HG02623 (cell line): ENCODE measurements around the gene ADRB1.
A peak's percentile ranks its signal among the peaks of the same experiment; 100 is the strongest.

Source experiments
- ATAC-seq: cut with Tn5 transposase; IDR thresholded peaks from one replicate; pipeline ENCODE4 v1.9.1; 2021; ENCODE audit warnings: moderate library complexity; ENCODE audit not compliant: unreplicated experiment

ADRB1 gene

DNA sequence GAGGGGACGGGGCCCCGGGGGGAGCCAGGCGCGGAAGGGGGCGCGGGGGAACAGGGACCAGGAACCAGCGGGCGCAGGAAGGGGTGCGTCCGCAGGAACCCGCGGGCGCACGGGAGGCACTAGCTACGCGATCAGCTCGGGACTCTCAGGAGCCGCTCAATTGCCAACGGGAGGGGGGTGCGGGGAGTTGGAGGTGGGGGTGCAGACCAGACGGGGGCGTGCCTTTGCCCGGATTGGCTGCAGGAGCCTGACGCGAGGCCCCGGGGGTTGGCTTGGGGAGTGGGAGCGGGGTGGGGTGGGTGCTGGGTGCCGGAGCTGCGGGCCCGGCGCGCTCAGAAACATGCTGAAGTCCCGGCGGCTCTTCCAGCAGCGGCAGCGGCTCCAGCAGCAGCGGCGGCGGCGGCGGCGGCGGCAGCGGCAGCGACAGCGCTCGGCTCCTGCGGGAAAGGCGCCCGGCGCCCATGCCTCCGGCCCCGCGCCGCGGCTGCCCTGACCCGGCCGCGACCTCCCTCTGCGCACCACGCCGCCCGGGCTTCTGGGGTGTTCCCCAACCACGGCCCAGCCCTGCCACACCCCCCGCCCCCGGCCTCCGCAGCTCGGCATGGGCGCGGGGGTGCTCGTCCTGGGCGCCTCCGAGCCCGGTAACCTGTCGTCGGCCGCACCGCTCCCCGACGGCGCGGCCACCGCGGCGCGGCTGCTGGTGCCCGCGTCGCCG, at the start of gene ADRB1:
Gene ADRB1, plus strand, starts transcription at position 335 of the 715 bp plus-strand sequence. Its CDS starts 267 bp downstream, at position 602.
- ATAC-seq = no peak

DNA sequence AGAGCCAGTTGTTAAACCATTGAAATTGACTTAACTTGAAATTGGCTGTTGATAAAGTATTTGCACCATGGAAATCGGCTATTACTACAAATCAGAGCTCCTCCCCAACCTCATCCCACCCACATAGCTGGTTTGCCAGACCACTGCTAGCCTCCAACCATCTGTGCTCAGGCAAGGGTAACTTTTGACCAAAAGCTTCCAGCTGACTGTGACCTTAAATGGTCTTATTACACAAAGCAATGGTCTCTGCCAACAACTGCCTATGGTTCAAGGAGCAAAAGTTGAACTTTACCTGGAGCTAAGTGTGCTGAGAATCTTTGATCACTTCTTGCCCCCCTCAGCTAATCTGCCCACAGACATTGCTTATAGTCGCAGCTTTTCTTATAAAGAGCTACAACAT, 48.5 kb upstream of the ADRB1 start:
- ATAC-seq = no peak

DNA sequence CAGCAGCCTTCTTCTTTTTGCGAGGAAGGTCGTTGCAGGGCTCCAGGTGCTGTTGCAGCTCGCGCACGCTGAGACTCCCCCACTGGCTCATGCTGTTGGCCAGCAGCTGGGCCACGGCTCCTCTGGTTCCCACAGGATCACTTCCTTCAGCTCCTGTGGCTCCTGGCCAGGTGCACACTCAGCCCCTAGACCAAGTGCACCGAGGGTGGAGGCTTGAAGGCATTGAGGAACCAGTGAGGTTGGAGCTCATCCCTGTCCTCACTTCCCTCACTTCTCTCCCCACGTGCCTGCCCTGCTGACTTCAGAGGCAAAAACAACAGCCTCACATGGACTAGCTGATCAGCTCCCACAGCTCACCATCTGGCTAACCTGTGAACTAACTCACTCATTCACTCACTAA, 46.2 kb upstream of the ADRB1 start:
- ATAC-seq = no peak

DNA sequence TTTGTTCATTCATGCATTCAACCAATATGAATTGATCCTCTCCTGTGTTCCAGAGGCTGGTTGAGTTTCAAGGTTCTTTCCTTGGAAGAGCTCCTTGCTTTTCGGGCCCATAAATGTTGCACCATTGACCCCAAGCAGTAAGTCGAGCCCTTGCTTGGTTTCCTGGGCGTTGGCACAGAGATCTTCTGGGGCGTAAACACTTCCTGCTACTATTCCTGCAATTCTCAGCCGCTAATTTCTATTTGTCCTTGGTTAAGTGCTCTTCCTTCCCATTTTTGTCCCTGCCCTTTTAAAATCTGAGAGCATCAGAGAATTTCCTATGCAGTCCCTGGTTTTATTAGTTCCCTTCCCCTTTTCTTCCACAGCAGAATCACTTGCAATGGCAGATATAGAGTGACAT, 44.1 kb upstream of the ADRB1 start:
- no peak for ATAC-seq

DNA sequence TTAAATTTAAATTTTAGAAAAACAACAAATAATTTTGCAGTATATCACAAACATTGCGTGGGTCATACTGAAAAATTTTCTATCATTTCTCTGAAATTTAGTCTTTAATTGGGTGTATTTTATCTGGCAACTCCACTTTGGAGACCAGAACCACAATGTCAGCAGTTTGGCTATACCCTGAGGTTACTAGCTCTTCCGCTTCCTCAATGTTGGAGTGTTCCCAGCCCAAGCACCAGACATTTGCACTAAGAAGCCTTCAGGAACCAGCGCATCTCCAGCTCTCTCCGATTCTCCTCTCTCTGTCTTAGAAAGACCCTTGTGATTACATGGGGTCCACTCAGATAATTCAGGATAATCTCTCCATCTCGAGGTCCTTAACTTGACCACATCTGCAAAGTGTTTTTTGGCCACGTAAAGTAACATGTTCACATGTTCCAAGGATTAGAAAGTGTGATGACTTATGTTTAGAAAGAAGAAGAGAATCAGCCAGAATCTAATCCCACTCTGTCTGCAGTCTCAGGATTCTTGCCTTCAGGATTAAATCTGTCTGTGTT, 43.1 kb upstream of the ADRB1 start:
- ATAC-seq = no peak

DNA sequence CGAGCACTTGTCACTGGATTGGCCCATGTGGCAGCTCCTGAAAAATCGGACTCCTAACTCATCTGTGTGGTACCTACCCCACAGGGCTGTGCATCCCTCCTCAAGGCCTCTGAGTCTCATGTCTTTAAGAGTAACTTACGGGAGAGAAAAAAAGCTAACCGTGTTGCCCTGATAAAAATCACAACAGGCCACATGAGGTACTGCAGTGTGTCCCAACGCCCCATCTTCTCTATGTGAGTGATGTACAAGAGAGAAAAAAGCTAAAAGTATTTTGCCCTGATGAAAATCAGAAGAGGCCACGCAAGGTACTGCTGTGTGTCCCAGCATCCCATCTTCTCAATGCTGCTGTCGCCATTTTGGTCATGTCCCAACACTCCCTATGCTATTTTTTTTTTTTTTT, 41.2 kb upstream of the ADRB1 start:
- no peak for ATAC-seq

DNA sequence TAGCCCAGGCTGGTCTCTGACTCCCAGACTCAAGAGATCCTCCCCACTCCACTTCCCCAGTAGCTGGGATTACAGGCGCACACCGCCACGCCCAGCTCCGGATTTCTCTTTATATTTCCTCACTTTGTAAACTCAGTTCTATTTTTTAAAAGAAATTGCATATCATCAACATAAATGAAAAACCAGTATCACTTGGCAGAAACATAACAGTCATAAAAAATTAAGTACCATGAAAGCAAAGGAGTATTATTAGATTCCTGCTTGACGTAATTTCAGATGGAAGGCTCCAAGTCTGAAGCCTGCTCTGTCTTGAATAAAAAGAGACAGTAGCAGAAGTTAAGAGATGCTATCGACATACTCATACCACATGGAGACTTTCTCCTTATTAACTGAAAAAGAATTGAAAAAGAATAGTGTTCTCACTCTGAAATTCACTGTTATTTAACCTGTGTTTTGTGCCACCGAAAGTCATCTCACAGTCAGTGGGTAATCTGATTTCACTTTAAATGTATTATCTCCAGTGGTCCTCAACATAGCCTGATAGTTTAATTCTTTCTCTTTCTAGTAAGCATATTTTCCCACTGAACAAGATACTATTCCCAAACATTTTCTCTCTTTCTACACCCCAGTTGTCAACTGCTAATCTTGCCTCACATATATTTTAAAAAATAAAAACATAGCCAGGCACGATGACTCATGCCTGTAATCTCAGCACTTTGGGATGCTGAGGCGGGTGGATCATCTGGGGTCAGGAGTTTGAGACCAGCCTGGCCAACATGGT, 40.3 kb upstream of the ADRB1 start:
- no peak for ATAC-seq

DNA sequence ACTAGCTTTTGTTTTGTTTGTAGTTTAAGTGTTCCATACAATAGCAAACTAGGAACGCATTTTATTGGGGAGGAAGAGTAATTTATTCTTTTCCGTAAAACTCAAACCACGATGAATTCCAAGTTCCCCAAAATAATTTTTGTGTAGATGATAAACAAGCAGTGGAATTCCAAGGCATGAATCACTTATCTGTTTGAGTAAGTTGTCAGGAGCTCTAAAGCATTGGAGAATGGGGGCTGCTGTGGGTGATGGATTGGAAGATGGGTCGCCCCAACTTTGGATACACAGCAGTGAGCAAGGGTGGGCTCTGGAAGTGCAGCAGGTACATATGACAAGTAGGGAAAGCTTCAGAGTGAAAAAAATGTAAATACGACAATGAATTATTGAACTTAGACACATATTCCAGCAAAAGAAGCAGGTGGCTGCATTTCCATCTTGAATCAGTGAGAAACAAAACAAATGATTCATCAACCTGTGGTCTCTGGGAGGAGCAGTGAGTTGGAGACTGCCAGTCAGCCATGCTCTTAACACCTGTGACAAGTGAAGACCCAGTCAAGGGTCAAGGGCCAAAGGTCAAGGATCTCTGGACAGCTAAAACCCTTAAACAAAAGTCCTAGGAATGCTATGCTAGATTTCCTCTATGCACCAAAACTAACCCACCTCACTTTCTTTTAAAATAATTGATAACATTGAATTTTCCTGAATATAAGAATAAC, 34.2 kb upstream of the ADRB1 start:
- no peak for ATAC-seq

DNA sequence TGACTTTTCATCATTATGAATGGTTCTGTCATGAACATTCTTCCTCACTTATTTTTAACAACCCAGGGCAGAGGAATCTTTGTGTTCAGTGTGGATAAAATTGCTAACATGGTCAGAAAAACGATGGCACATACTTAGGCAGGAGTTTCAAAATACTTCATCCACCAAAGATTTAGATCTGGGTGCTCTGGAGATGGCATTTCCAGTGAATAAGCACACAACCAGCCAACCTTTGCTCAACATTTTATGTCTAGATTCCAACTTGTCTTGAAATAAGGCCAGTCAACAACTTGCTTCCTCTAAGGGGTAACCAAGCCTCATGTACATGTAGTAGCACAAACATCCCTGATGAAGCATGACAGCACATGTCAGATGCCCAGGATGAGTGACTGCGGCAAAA, 33.4 kb upstream of the ADRB1 start:
- no peak for ATAC-seq

DNA sequence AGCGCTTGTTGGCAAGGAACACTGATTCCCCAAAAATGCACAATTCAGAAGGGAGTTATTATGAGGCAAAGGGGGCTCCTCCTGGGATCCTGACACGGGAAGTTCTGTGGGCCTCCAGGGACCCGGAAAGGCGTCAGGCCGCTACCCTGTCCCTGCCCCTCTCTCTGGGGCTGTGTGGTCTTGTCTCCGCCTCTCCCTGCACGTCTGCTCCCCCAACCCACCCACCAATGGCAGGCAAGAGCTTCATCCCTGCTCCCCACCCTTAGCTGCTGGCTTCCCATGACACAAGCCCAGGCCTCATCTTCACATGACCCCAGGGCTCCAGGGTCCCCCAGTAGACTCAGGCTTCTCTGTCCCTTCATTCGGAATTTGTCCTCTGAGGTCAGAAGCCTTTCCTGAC, 31.0 kb upstream of the ADRB1 start:
- ATAC-seq = no peak

DNA sequence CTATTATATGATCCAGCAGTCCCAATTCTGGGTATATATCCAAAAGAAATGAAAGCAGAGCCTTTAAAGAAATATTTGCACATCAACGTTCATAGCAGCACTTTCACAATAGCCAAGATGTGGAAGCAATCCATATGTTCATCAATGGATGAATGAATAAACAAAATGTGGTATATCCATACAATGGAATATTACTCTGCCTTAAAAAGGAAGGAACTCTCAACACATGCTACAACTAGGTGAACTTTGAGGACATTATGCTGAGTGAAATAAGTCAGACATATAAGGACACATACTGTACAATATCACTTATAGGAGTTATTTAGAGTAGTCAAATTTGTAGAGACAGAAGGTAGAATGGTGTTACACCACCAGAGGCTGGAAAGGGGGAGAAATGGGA, 28.0 kb upstream of the ADRB1 start:
- no peak for ATAC-seq

DNA sequence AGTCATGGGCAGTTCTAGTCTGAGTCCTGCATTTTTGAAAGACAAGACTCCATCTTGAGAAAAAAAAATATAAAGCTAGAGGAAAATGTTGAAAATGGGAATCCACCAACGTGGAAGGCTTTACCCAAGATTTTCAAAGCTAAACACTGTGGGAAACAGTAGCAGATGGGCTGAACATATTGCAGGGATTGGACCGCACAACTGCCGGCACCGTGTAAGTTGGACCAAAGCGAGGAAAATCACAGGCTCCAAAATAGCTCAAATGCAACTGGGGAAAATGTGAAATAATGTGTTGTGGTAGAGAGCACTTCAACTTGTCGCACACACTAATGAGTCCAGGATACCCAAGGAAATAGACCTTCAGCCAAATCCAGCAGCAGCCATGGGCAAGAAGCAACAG, 26.4 kb upstream of the ADRB1 start:
- ATAC-seq = no peak

DNA sequence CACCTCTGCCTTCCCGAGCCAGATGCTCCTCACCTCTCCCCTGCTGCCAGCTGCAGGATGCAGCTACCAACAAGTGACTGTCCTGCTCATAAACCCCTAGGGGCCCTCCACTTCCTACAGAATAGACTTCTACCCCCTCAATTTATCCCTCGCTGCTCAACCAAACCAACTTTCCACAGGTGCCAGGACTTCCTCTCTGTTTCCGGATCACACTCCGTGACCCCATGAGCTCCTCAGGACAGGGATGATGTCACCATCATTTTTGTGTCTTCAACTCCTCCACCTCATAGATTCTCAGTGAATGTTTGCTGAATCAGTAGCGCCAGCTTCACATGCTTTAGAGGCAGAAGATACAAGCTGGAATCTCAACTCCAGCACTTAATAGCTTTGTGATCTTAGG, 25.8 kb upstream of the ADRB1 start:
- ATAC-seq = no peak

DNA sequence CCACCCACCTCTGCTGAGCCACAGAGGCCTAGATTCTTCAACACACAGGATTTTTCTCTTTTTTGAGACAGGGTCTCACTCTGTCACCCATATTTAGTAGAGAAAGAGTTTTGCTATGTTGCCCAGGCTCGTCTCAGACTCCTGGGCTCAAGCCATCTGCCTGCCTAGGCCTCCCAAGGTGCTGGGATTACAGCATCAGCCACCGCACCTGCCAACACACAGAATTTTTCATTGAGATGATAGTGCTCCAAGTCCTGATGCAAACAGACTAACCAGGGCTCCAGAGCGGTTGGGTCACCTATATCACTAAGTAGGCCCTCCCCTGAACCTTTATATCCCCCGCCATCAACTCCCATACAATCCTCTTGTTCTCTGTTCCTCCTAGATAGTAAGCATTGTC, 24.4 kb upstream of the ADRB1 start:
- no peak for ATAC-seq

DNA sequence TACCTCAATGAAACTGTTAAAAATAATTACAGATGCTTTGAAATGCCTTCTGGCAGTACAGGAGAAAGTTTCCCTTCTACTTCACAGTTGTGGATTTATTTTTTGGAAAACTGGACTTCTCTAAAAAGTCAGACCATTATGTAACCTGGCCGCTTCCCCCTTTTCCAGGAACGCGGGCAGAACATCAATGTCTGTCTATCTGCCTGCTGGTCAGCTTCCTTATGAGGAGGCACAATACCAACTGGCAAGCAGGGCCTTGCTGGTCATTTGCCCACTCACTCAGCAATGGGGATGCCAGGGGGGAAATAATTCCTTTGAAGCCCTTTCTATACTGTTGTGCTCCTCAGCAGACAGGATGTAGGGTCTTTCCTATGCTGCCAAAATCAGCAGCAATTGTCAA, 22.5 kb upstream of the ADRB1 start:
- no peak for ATAC-seq

DNA sequence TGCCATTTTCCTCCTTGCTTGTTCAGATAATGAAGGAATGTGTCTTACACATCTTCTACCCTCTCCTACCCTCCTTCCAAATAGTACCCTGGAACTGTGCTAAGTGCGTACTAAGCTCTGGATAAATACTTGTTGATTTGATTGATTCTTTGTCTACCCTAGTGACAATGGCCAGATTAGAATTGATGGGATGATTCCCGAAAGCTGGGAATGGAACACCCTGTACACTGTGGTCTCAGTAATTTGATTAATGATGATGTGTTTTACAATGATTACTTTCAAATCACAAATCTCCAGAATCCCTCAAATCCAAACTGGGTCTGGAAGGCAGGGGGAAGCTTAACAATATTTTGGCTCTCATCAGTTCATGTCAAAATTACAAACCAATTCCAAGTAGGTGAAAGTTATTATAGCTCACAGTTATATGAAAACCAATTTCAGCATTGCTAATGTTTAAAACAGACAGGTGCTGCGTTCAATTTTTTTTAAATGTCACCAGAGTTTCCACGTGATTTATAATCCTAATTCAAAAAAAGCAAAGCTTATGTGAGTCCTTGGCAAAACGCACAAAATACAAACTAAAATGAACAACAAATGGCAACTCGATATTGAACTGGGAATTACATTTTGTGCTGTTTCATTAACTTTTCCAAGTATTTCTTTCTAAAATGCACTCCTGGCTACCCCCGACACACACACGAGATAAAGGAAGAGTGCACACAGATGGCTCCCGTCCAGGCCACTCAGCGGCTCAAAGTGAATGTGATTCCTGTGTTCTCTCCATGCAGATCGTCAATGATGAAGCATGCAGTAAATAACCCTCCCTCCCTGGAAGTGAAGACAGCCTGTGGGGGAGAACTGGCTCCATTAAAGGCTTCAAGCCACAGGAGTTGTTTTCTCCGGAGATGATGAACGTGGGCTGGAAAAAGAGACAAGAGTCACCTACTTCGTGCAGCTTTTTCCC, 21.7 kb upstream of the ADRB1 start:
- ATAC-seq = no peak

DNA sequence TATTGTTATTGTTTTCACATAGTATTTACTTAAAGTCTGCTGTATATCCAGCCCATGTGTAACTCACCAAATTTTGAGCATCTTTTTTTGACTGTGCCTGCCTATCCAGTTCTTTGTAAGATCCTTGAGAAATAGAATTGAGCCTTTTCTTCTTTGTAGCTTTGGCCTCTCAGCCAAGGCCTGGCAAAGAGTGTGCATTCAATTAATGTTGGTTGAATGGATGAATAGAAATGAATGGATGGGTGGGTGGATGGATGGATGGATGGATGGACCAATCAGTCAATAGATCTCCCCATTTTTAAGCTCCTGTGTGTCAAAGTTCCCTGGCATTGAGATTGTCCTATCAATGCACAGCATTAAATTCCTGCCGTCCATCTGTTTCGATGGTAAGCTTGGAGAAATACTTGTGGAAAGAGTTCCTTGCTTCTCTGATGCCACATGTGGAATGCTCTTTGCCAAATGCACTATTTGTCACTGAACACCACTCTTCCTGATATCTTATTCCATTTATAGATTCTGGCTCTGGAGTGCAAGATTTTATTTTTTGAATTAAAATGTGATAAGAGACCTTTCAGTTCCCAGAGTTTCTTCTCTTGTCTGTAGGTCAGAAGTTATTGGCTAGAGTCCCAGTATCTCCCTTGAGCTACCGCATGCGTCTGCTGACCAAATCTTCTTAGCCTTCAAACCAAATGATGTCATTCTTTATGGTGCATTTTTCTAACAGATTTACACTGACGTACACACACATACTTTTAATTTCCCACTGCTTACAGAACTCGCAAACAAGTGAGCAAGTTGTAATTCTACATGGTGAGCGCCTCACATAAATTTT, 20.7 kb upstream of the ADRB1 start:
- ATAC-seq = no peak

DNA sequence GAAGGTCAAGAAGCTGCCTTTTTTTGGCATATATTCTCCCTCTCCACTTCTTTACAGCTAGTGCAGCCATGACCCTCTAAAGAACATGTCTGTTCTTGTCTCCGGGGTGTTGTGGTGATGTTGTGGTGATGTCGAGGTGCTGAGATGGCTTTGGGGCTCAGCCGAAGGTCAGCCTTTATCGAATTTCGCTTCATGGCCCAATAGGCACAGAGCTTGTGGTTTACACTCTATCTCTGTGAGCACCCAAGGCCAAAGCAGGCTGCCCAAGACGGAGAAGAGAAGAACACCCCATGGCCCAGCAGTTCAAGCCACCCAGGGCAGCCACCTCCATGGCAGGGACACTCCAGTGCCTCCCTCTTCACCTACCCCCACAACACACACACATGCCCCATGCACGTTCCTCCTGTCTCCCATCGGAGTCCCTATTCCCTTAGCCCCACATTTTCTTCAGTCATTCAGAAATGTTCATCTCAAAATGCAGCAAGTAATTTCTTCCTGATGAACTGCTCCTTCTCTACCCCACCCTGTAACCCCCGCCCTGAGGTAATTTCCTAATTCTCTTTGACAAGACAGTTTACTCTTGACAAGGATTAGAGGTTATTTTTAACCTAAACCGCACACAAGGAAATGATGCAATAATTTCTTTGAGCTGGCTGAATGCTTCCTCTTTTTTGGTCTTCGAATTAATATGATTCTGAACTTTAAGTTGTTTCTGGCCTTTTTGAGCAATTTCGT, 18.6 kb upstream of the ADRB1 start:
- ATAC-seq = peak; percentile 68

DNA sequence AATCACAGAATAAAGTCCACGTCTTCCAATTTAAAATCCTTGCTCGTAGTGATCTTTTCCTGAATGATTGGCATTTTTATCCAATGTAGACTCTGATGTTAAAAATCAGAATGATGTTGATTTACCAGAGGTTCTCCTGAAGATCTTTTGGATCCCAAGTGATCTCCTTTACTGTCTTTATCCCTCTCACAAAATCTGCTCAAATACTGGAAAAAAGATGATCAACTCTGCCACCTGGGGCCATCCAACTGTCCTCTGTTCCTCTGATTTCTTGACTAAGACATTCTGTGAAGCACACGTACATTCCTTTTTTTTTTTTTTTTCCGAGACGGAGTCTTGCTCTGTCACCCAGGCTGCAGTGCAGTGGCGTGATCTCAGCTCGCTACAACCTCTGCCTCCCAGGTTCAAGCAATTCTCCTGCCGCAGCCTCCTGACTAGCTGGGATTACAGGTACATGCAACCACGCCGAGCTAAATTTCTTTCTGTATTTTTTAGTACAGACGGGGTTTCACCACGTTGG, 18.0 kb upstream of the ADRB1 start:
- ATAC-seq = no peak
